ENCODE data around the gene C19orf38.
A peak's percentile ranks its signal among the peaks of the same experiment; 100 is the strongest.
"Not testable (repeated sequence)": the region's sequence is repeated elsewhere in the genome, so short reads cannot be mapped to it uniquely, and the experiment has no call there.

The C19orf38 gene

GRCh38 chr19:10852098-10852800, 4.0 kb downstream of the C19orf38 start:
- DNase-seq: no peak

GRCh38 chr19:10852941-10853340, 4.7 kb downstream of the C19orf38 start:
- no peak for DNase-seq

DNA sequence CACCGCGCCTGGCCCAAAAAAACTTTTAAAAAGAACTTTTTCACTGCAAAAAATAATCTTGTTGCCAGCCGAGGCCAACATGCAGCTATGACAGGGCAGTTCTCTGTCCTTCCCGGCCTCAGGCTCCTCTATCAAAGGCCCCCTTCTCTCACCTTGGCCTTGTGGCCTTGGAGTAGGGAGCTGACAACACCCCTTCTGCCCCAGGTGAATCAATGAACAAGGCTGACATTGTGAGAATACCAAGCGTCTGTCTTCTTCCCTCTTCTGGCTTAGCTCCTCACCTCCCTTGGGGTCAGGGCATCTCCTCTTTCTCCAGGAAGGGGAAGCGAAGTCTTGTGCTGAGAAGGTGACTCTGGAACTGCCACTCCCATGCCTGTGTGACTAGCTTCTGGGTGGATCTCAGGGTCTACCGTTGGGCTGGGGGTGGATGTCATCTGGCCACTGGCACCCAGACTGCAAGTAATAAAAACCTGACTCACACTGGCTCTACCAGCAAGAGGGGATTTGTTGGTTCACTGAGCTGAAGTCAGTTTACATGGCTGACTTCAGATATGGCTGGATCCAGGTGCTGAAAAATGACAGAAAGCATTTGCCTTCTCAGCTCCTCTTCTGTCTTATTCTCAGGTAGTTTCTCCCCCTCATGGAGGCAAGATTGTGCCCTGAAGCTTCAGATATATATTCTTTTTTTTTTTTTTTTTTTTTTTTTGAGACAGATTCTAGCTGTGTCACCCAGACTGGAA, 6.3 kb downstream of the C19orf38 start:
- DNase-seq: no peak

DNA sequence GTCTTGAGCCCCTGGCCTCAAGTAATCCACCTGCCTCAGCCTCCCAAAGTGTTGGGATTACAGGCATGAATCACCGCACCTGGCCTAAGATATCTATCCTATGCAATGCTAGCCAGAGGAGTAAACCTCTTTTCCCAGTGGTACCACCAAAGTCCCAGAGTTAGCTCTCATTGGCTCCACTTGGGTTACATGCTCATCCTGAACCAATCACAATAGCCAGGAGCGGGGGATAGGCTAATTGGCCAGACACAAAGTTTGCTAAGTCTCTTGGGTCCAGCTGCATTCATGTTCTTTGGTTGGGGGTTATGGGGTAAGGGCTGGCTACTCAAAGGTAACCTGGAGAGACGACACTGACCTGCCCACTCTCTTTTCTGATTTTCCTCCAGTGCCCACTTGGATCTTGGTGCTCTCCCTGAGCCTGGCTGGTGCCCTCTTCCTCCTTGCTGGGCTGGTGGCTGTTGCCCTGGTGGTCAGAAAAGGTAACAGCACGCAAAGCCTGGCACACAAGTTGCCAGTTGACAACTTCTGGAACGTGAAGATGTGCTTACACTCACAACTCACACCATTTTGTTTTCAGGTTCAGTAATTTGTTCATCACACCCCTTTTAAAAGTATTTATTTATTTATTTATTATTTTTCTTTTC, 7.8 kb downstream of the C19orf38 start:
- DNase-seq: no peak

- DNase-seq: not testable (repeated sequence)
Measured at GRCh38 chr19:10856899-10857298, 8.7 kb downstream of the C19orf38 start.

DNA sequence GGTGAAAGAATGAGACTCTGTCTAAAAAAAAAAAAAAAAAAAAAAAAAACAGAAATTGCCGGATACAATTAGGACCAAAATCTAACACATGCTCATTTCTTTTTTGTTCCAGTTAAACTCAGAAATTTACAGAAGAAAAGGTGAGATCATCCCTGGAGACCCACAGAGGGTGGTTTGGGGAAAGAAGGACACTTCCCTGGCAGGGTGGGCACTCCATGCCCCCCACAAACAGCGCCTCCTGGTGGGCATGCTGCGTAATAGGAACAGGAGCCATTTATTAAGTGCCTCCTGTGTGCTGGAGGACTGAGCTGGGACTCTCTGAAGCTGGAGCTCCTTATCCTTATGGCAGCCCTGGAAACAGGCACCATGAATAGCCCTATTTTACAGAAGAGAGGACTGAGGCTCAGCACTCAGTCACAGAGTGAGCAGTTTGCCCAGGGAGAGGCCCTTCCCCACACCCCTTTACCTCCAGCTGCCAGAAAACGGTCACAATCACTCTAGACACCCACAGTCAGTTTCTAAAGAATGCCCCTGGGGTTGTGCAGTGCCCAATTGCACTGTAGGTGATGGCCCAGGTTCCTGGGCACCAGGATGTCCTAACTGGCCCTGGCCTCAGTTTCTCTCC, 10.1 kb downstream of the C19orf38 start:
- no peak for DNase-seq

- peak; percentile 34 for DNase-seq
Measured at GRCh38 chr19:10861103-10861651, 13.0 kb downstream of the C19orf38 start.

GRCh38 chr19:10862561-10863106, 14.4 kb downstream of the C19orf38 start:
- no peak for DNase-seq

DNA sequence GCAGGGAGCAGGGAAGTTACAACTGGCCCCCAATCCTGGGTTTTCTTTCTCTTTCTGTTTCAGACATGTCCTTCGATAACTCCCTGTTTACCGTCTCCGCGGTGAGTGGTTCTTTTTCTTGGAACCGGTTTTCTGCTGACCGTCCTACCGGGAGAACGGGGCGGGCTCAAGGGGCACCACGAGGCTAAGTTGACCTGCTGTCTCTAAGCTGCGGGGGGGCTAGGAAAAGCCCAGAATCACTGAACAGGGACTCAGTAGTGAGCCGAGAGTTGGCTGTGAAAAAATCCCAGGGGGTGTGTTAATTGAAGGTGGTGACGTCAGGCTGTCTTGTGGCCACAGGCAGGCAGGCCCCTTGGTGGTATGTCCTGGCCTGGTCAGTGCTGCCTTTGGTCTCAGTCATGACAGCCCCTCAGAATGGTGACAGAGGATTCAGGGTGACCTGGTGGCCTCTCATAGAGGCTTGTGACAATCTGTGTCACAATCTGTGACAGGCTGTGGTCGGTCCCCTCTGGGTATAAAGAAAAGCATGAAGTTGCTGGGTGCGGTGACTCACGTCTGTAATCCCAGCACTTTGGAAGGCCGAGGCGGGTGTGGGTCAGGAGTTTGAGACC, 15.0 kb downstream of the C19orf38 start:
- DNase-seq: no peak

GRCh38 chr19:10864538-10864899, 16.3 kb downstream of the C19orf38 start:
- DNase-seq: peak; percentile 80

DNA sequence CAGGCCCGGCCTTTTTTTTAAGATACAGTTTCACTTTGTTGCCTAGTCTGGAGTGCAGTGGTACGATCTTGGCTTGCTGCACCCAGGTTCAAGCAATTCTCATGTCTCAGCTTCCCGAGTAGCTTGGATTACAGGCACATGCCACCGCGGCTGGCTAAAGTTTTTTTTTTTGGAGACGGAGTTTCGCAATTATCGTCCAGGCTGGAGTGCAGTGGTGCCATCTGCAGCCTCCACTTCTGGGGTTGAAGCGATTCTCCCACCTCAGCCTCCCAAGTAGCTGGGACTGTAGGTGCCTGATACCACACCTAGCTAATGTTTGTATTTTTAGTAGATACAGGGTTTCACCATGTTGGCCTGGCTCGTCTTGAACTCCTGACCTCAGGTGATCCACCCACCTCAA, 18.3 kb downstream of the C19orf38 start:
- no peak for DNase-seq

DNA sequence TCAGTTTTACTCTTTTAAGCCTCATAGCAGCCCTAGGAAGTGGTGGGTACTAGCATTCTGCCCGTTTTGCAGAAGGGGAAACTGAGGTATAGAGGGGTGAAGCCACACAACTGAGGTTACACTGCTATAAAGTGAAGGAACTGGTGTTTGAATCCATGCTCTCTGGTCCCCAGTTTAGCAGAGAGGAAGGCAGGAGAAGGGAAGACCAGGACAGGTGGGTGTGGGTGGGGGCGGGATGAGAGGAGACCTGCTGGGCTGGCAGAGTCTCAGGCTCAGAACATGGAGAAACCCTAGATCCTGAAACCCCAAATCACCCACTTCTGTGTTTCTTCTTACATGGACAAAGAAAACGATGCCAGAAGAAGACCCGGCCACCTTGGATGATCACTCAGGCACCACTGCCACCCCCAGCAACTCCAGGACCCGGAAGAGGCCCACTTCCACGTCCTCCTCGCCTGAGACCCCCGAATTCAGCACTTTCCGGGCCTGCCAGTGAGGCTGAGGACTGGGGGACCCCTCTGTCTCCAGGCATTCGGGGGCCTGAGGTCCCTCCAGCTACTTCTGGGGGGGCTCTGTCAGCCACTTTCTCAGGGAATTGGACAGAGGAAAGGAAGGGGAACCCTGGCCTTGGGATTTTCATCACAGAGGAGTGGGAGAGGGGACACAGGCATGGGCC, 20.8 kb downstream of the C19orf38 start:
- no peak for DNase-seq

- not testable (repeated sequence) for DNase-seq
Measured at GRCh38 chr19:10869872-10870311, 21.7 kb downstream of the C19orf38 start.

- DNase-seq: no peak
Measured at GRCh38 chr19:10870501-10870954, 22.3 kb downstream of the C19orf38 start.

DNA sequence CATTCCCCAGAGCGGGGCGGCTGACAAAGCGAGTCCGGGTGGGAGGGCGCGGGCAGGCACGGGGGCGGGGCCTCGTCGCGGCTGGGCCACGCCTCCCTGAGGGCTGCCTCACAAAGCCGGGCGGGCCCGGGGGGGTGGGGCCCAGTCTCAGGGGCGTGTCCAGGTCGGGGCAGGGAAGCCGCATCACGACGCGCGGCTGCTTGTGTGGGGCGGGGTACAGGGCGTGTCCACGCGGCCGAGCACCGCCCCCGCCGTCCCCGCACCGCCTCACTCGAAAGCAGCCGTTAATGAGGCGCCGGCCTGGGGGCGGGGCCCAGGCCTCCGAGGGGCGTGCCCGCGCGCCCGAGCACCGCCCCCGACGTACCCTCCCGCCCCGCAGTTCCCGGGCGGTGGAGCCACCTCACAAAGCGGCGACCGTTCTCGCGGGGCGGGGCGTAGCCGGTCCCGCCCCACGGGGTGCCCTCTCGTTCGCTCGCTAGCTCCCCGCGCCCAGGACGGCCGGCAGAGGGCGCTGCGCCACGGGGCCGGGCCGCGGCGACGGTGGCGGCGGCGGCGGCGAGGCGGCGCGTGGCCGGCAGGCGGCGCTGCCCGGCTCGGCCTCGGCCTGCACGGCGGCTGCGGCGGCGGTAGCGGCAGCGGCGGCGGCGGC, 22.9 kb downstream of the C19orf38 start, which contains the start of gene CARM1:
Gene CARM1, plus strand, starts transcription at position 599 of the 649 bp plus-strand sequence. CDS start 150 bp downstream, outside the sequence.
- DNase-seq: peak; percentile 99

DNA sequence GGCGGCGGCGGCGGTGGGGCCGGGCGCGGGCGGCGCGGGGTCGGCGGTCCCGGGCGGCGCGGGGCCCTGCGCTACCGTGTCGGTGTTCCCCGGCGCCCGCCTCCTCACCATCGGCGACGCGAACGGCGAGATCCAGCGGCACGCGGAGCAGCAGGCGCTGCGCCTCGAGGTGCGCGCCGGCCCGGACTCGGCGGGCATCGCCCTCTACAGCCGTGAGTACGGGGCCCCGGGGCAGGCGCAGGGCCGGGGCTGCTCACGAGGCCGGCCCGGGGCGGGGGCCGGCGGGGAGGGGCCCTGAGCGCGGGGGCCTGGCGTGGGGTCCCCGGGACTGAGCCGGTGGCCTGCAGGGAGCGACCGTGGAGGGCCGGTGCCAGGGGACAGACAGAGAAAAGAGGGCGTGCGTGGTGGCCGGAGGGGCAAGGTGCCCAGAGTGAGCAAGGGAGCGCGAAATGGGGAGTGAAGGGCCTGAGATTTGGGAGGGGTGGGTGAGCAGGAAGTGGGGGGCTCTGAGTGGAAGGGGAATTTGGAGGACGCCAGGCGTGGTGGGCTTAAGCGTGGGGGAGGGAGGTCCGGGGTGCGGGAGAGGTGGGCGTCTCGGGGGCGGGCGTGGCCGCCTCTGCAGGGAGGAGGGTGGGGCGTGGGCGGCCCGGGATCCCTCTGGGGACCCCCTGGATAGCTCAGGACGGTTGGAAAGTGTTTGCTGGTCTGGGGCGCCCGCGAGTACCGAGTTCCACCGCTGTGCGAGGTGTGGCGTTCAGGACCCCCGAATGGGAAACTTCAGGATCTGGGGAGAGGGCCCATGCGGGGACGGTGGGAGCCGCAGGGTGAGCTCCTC, 23.7 kb downstream of the C19orf38 start:
- peak; percentile 9 for DNase-seq

DNA sequence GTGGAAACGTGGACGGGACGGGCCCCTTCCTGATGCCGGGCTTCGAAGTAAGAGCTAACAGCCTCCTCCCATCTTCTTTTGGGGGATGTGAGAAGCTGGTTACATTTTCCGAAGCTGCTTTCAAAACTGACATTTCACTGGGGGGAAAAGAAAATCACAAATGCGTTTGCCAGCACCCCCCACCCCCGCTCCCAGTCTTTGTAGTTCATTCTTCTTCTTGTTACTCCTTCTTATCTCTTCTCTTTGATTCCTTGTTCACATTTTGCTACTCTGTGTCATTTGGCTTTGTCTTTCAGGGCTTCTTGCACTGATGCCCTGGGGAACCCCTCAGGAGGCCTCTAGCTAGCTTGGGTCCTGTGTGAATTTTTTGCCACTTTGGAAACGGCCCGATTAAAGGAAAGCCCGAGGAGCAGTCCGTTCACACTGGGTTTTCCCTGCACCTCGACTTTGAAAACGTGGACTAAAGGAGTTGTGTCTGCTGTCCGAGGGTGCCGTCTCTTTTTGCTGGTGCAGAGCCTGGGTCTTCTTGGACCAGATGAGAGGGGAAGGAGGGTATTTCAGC, 24.4 kb downstream of the C19orf38 start:
- no peak for DNase-seq

GRCh38 chr19:10874024-10874423, 25.8 kb downstream of the C19orf38 start:
- DNase-seq: no peak

DNA sequence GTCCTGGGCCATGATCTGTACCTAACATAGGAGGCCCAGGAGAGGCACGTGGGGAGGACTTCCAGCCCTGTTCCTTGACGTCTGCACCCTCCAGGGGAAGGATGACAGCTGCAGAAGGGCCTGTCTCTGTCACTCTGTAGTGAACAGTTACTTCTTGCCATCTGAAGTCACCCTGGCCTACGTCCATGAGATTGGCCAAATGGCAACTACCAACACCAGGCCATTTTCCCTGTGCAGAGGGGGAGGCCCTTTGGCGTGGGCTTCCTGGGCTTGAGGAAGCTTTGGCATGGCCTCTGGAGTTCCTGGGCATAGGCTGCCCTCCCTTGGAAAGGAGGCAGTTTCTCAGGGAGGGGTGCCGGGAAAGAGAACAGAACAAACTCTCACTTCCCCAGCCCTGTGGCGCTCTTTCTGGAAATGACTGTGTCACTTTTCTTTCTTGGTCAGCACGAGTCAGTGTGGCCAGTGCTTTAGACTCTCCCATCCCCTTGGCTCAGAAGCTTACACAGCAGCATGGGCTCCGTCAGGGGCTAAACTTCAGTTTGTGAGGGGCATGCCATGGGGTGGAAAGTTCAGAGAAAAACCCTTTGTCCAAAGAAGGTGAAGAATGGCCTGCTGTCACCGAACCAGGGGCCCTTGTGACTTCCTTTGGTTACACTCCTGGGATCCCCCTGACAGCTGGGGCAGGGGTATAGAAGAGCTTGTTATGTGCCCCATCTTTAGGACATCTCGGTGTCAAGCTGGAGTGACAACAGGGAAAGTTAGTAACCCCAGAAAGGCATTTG, 28.4 kb downstream of the C19orf38 start:
- DNase-seq: no peak
